ENCODE results near the gene ATP8A1.

GRCh38 chr4:42642845-42643615 is 13.9 kb downstream of the ATP8A1 start:
- no peak for TF ChIP-seq ZFX (IDR thresholded peaks at IDR 0.05)
- TF ChIP-seq CTCF (conservative IDR thresholded peaks at IDR 0.05), result no peak
